GM12872 (cell line): ENCODE measurements around the gene TMEM243.

Source experiments
- TF ChIP-seq, protein P1 (sequence below): IDR thresholded peaks from 3 replicates; pipeline ENCODE4 v1.5.1; 2011; ENCODE audit warnings: low read depth, mild to moderate bottlenecking, low read length, moderate library complexity; ENCODE audit not compliant: insufficient read depth

The TMEM243 gene

DNA sequence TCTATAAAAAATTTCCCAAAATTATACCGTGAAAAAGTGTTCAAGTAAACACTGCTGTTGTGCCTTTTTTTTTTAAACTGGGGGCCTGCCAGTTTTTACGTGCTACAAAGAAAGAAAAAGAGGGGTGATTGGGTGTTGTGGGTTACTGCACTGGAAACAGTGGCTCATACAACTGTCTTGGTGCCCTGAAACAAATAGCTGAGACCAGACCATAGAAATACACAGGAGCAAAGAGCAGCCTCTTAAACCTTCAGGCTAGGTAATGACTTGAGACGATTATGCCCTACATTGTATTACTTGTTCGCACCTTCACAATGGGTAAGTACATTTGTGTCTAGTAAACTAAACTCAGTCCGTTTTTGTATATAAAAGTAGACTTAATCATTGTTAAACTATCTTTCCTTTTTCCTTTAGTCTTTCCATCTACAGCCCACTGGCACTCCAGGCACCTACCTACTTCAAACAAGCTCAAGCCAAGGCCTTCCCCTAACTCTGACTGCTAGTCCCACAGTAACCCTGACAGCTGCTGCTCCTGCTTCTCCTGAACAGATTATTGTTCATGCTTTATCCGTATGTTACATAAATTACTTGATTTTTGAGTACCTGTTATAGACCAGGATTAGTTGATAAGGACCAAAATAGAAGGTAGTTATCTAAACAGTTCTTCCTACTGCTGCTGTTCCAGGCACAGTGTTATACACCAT, 26.6 kb downstream of the TMEM243 start:
- TF ChIP-seq, protein P1, sequence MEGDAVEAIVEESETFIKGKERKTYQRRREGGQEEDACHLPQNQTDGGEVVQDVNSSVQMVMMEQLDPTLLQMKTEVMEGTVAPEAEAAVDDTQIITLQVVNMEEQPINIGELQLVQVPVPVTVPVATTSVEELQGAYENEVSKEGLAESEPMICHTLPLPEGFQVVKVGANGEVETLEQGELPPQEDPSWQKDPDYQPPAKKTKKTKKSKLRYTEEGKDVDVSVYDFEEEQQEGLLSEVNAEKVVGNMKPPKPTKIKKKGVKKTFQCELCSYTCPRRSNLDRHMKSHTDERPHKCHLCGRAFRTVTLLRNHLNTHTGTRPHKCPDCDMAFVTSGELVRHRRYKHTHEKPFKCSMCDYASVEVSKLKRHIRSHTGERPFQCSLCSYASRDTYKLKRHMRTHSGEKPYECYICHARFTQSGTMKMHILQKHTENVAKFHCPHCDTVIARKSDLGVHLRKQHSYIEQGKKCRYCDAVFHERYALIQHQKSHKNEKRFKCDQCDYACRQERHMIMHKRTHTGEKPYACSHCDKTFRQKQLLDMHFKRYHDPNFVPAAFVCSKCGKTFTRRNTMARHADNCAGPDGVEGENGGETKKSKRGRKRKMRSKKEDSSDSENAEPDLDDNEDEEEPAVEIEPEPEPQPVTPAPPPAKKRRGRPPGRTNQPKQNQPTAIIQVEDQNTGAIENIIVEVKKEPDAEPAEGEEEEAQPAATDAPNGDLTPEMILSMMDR, result no peak

DNA sequence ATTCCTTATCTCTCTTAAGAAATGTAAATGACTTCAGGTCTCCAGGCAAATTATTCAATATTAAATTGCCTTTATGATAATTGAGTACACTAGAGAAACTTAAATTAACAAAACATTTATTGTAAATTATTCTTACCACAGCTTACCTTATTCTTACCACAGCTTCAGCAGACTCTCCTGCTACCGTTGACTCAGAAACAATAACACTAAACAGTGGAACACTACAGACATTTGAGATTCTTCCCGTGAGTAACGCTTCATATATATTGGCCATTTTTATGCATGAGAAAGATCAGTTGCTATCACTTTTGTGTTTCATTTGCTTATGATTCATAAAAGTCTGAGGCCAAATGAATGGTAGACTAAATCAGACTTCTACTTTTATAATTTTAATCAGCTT, 28.7 kb downstream of the TMEM243 start:
- TF ChIP-seq, protein P1, result no peak

DNA sequence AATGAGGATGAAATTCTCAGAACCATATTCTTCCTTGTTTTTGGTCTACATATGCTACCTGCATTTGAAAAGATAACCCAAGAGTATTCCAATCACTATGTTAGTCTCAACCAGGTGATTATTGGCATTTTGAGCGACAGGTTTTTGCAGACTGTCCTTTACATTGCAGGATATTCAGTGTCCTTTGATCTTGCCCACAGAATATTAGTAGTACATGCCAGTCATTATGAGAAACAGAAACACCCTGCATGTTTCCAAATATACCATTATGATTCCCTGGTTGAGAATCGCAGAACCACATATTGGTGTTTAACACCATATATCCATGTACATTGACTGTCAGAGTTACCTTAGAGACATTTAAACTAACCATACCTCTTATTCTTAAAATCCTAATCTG, 30.6 kb downstream of the TMEM243 start:
- TF ChIP-seq, protein P1, result no peak

DNA sequence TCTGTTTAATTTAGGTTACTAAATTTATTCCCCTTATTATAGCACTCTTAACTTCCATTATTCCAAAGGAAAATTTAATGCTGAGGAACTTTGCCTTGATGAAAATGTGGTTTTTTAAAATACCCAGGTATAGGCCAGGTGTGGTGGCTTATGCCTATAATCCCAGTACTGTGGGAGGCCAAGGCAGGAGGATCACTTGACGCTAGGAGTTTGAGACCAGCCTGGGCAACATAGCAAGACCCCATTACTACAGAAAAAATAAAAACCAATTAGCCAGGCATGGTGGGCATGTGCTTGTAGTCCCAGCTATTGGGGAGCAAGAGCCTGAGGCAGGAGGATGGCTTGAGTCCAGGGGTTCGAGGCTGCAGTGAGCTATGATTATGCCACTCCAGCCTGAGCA, 32.4 kb downstream of the TMEM243 start:
- TF ChIP-seq, protein P1, result no peak

DNA sequence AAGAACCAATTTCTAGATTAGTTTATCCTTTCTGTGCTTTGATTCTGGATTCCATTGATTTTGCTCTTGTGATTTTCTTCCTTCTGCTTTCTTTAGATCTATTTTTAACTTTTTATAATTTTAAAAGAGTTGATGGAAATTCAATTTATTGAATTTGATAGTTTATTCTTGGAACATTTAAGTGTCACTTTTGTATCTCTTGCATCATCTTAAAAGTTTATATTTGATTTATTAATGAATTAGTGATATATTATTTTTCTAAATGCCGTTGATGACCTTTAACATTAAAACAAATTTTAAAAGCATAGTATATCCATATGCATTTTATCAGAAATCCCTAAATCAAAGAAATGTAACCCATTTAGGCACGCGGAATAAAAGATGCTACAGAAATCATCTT, 40.4 kb downstream of the TMEM243 start:
- TF ChIP-seq, protein P1, result no peak

DNA sequence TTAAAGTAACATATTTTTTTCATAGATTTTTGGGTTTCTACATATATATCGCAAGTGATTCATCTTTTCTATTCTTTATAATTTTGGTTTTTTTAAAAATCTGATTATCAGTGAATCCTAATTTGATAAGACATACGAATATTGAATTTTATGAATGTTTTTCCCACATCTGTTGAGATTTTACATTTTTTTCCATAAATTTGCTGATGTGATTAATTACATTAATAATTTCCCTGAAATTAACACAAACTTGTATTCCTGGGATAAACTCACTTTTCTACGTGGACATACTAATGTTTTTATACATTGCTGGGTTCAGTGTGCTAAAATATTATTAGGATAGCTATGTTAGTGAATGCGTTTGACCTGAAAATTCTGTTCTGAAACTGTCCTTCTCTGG, 41.2 kb downstream of the TMEM243 start:
- TF ChIP-seq, protein P1, result no peak

DNA sequence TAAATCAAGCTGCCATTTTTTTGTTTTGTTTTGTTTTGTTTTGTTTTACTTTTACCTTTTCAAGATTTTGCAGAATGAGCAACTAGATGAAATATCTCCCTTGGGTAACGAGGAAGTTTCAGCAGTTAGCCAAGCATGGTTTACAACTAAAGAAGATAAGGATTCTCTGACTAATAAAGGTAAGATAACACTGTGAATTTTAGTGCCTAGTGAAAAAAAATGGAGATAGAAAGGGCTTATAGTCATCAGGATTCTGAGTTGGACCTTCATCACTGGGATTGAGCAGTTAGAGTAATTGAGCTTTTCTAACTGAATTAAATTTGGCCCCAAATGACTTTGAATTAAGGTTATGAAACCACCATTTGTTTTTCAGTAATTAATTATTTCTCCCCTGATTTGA, 46.1 kb downstream of the TMEM243 start:
- TF ChIP-seq, protein P1, result no peak
